ENCODE data around the gene ZIC2. TPM values are rescaled to one million over a fixed set of nuclear protein-coding genes. Genes with fewer than 3 reads are reported as not detected.
A peak's percentile ranks its signal among the peaks of the same experiment; 100 is the strongest.

ZIC2 gene
- total RNA-seq, 1 donor from 2014 or later: 52.4 TPM

- Mint-ChIP-seq H3K27me3 (ENCODE audit: insufficient read depth, low read depth) (peaks cover 9% of the 10 kb centered on the region), H3K27ac (peak overlapping the region; percentile 92), H3K4me1 (peaks cover 52% of the 10 kb centered on the region), H3K9me3 (no peaks in the 10 kb centered on the region), H3K36me3 (peaks cover 3% of the 10 kb centered on the region), H3K4me3 (peak overlapping the region; percentile 95)
- H3K4me2 ChIP-seq: peak overlapping the region; percentile 95
- TF ChIP-seq EZH2 (IDR thresholded peaks at IDR 0.05): no peak
- TF ChIP-seq EZH2phosphoT487 (IDR thresholded peaks at IDR 0.05): no peak
- no peak for TF ChIP-seq CTCF (IDR thresholded peaks at IDR 0.05)
- H4K20me1 ChIP-seq (ENCODE audit: low read depth): peaks cover 83% of the 10 kb centered on the region
- no peaks in the 10 kb centered on the region for H3K36me3 ChIP-seq
- peak overlapping the region; percentile 76 for H3K4me3 ChIP-seq
- DNase-seq (ENCODE audit: low spot score): no peak
- H3K27ac ChIP-seq: no peak overlapping the region
- H3K9me3 ChIP-seq (ENCODE audit: low read depth): no peaks in the 10 kb centered on the region
- H3K4me1 ChIP-seq: peaks cover 49% of the 10 kb centered on the region
- peaks cover 93% of the 10 kb centered on the region for H3F3A ChIP-seq (ENCODE audit: low read depth)
- H3K9ac ChIP-seq: no peak overlapping the region
- peaks cover 86% of the 10 kb centered on the region for H3K79me2 ChIP-seq (ENCODE audit: low read depth)
- H3K27me3 ChIP-seq: peaks cover 65% of the 10 kb centered on the region
- H2AFZ ChIP-seq (replicated peaks): no peak overlapping the region
These were observed 4.2 kb upstream of the ZIC2 start for GRCh38 chr13:99977334-99977911.

GRCh38 chr13:99977912-99978798, 3.4 kb upstream of the ZIC2 start:
- Mint-ChIP-seq H3K4me3 (peak overlapping the region; percentile 95), H3K36me3 (peaks cover 10% of the 10 kb centered on the region), H3K27me3 (ENCODE audit: insufficient read depth, low read depth) (peaks cover 14% of the 10 kb centered on the region), H3K27ac (peak overlapping the region; percentile 95), H3K4me1 (peaks cover 46% of the 10 kb centered on the region), H3K9me3 (no peaks in the 10 kb centered on the region)
- H3K9me3 ChIP-seq (ENCODE audit: low read depth): no peaks in the 10 kb centered on the region
- peak; percentile 84 for DNase-seq (ENCODE audit: low spot score)
- H4K20me1 ChIP-seq (ENCODE audit: low read depth): peaks cover 83% of the 10 kb centered on the region
- peaks cover 4% of the 10 kb centered on the region for H3K36me3 ChIP-seq
- peak overlapping the region; percentile 98 for H3K9ac ChIP-seq
- peaks cover 42% of the 10 kb centered on the region for H3K4me1 ChIP-seq
- peak overlapping the region; percentile 76 for H3K4me3 ChIP-seq
- H3K27me3 ChIP-seq: peaks cover 58% of the 10 kb centered on the region
- no peak for TF ChIP-seq CTCF (IDR thresholded peaks at IDR 0.05)
- TF ChIP-seq EZH2 (IDR thresholded peaks at IDR 0.05): peak; percentile 55
- TF ChIP-seq EZH2phosphoT487 (IDR thresholded peaks at IDR 0.05): peak; percentile 43
- H3F3A ChIP-seq (ENCODE audit: low read depth): peaks cover 93% of the 10 kb centered on the region
- H3K27ac ChIP-seq: no peak overlapping the region
- H3K4me2 ChIP-seq: peak overlapping the region; percentile 95
- H2AFZ ChIP-seq (replicated peaks): no peak overlapping the region
- H3K79me2 ChIP-seq (ENCODE audit: low read depth): peaks cover 86% of the 10 kb centered on the region

GRCh38 chr13:99978799-99979452, 2.7 kb upstream of the ZIC2 start:
- H3K36me3 ChIP-seq: peaks cover 12% of the 10 kb centered on the region
- H3K79me2 ChIP-seq (ENCODE audit: low read depth): peaks cover 86% of the 10 kb centered on the region
- H3K27ac Mint-ChIP-seq: peak overlapping the region; percentile 95
- DNase-seq (ENCODE audit: low spot score): peak; percentile 92
- peak overlapping the region; percentile 76 for H3K4me3 ChIP-seq
- H3K9ac ChIP-seq: peak overlapping the region; percentile 98
- no peak overlapping the region for H2AFZ ChIP-seq (replicated peaks)
- peak overlapping the region; percentile 95 for H3K4me3 Mint-ChIP-seq
- H3K27me3 Mint-ChIP-seq (ENCODE audit: insufficient read depth, low read depth): peaks cover 21% of the 10 kb centered on the region
- H3K4me2 ChIP-seq: peak overlapping the region; percentile 95
- H3F3A ChIP-seq (ENCODE audit: low read depth): peaks cover 93% of the 10 kb centered on the region
- H4K20me1 ChIP-seq (ENCODE audit: low read depth): peaks cover 84% of the 10 kb centered on the region
- H3K4me1 ChIP-seq: peaks cover 34% of the 10 kb centered on the region
- H3K4me1 Mint-ChIP-seq: peaks cover 38% of the 10 kb centered on the region
- TF ChIP-seq CTCF (IDR thresholded peaks at IDR 0.05) (no peak), EZH2phosphoT487 (IDR thresholded peaks at IDR 0.05) (no peak), EZH2 (IDR thresholded peaks at IDR 0.05) (no peak)
- H3K36me3 Mint-ChIP-seq: peaks cover 17% of the 10 kb centered on the region
- H3K9me3 Mint-ChIP-seq: peaks cover 7% of the 10 kb centered on the region
- H3K27me3 ChIP-seq: peaks cover 50% of the 10 kb centered on the region
- peak overlapping the region; percentile 99 for H3K27ac ChIP-seq
- H3K9me3 ChIP-seq (ENCODE audit: low read depth): no peaks in the 10 kb centered on the region

Measured in neural progenitor cell (in vitro differentiated cells).